GM12878 (cell line): ENCODE measurements around the gene RCOR1.

Experiments used
- CEBPZ ChIP-seq: fragments of 150-350 bp; IDR thresholded peaks from 2 replicates; pipeline ENCODE4 v1.6.1; 2016; ENCODE audit warnings: low read depth, low read length
- CTCF ChIP-seq, 3 experiments: IDR thresholded peaks in 2 of 3; conservative IDR thresholded peaks in 1 of 3; 2 replicates each; pipeline ENCODE4 v1.5.1; 2011; ENCODE audit warnings: low read depth in 3 of 3, low read length in 3 of 3, mild to moderate bottlenecking in 3 of 3, control low read depth in 2 of 3, moderate library complexity in 2 of 3, inconsistent platforms in 1 of 3, mixed read lengths in 1 of 3; ENCODE audit not compliant: control insufficient read depth in 2 of 3, insufficient read depth in 1 of 3; ENCODE audit errors: extremely low read depth in 1 of 3
- E2F8 ChIP-seq: fragments of 450-650 bp; IDR thresholded peaks from 2 replicates; pipeline ENCODE4 v1.6.1; 2018; ENCODE audit warnings: mild to moderate bottlenecking, low read depth, moderate library complexity; ENCODE audit not compliant: partially characterized antibody
- ELK1 ChIP-seq: IDR thresholded peaks from 2 replicates; pipeline ENCODE4 v1.6.1; 2012; ENCODE audit warnings: low read depth, low read length, improper control_type of control experiment
- HDAC6 ChIP-seq: fragments of 200-600 bp; sonication (generic); IDR thresholded peaks from one replicate; pipeline ENCODE4 v1.8.0; 2017; ENCODE audit warnings: antibody characterized with exemption; ENCODE audit not compliant: unreplicated experiment
- POLR2AphosphoS5 ChIP-seq: IDR thresholded peaks from 2 replicates; pipeline ENCODE4 v1.6.1; 2011; ENCODE audit warnings: mild to moderate bottlenecking, low read length, inconsistent platforms
- ZNF687 ChIP-seq: fragments of 450-650 bp; IDR thresholded peaks from 2 replicates; pipeline ENCODE4 v1.6.1; 2017; ENCODE audit warnings: mild to moderate bottlenecking, moderate library complexity

GRCh38 chr14:102672410-102672960, 80.0 kb downstream of the RCOR1 start:
- TF ChIP-seq HDAC6, result no peak
- TF ChIP-seq CTCF (IDR thresholded peaks at IDR 0.05 in 2 of 3, conservative IDR thresholded peaks at IDR 0.05 in 1 of 3; ENCODE audit: control insufficient read depth in 2 of 3, extremely low read depth in 1 of 3, insufficient read depth in 1 of 3, low read depth in 3 of 3, low read length in 3 of 3), result no peak
- no peak for TF ChIP-seq ELK1
- no peak for TF ChIP-seq E2F8
- no peak for TF ChIP-seq ZNF687
- no peak for TF ChIP-seq CEBPZ
- no peak for TF ChIP-seq POLR2AphosphoS5
